Adrenal gland (tissue), 5 donors: Measurements from ENCODE around the gene FGF12.

Experiments
- CTCF ChIP-seq, 6 experiments: fragments of 450-650 bp in 4 of 6; fragments of 200-600 bp in 2 of 6; sonication (generic) in 1 of 6; IDR thresholded peaks; 1 replicate in 5 of 6; 2 replicates in 1 of 6; pipeline versions ENCODE4 v1.5.1 to v1.8.0; 2016 to 2021; ENCODE audit warnings: antibody characterized with exemption in 6 of 6, mild to moderate bottlenecking in 2 of 6, moderate library complexity in 1 of 6
- POLR2A ChIP-seq, 2 donors: fragments of 450-650 bp; IDR thresholded peaks; one replicate each; pipeline ENCODE4 v1.6.1; 2017; ENCODE audit warnings: antibody characterized with exemption in 2 of 2, mild to moderate bottlenecking in 2 of 2, moderate library complexity in 1 of 2
- donor health status: DM: no; HTN: no; CAD: no.

- TF ChIP-seq CTCF (IDR thresholded peaks at IDR 0.05) = peak; percentile 64 to 88 (median 74)
- no peak for TF ChIP-seq POLR2A (IDR thresholded peaks at IDR 0.05)
These were observed 160.5 kb downstream of the FGF12 start for GRCh38 chr3:192566706-192567290.
